ENCODE data around the gene FST.

DNA sequence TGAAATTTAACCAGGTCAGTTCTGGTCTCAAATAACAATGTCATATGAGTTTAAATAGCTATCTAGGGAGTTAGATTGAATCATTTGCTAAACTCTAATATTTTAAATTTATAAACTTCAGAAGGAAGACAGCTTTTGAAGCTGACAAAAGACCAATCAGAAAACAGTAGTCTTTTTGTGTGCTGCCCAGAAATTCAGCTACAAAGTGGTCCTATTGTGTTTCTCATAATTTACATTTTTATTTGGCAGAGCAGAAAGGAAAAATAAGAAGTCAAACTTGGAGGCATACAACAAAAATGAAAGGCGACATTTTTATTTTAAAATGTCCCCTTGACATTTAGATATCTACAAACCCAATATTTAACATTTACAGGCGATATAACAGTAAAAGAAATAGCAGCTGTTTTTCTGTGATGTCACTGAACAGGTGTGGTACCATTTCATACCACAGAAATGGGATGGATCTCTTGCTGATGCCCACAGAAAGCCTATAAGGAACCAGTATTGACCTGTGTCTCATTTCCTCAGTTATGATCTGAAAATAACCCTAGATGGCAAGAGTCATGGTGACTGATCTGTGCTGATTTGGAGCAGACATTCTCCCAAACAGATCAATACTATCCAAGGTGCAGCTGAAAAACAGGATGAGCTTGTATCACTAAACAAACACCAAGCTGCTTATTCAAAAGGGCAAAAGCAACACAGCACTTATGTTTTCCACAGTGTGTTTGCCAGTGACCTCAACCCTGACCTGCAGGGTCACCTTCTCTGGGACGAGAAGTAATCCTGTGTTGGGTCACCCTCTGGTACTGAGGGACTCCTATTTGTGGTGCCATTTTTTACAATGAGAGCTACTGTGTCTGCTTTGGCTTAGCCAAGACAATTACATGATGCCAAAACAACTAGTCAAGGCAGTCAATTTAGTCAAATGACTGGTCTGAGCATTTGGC, 3.6 kb upstream of the FST start:
- TF ChIP-seq, protein P1, sequence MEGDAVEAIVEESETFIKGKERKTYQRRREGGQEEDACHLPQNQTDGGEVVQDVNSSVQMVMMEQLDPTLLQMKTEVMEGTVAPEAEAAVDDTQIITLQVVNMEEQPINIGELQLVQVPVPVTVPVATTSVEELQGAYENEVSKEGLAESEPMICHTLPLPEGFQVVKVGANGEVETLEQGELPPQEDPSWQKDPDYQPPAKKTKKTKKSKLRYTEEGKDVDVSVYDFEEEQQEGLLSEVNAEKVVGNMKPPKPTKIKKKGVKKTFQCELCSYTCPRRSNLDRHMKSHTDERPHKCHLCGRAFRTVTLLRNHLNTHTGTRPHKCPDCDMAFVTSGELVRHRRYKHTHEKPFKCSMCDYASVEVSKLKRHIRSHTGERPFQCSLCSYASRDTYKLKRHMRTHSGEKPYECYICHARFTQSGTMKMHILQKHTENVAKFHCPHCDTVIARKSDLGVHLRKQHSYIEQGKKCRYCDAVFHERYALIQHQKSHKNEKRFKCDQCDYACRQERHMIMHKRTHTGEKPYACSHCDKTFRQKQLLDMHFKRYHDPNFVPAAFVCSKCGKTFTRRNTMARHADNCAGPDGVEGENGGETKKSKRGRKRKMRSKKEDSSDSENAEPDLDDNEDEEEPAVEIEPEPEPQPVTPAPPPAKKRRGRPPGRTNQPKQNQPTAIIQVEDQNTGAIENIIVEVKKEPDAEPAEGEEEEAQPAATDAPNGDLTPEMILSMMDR (IDR thresholded peaks at IDR 0.05; ENCODE audit: low read depth, low read length) = no peak
- TF ChIP-seq EZH2phosphoT487 (IDR thresholded peaks at IDR 0.05; ENCODE audit: low read depth) = no peak

Measured in OCI-LY3 (cell line).